Sigmoid colon (tissue), 4 donors: Measurements from ENCODE around the gene NCKAP5.

Source experiments
- EP300 ChIP-seq, 4 donors: sonication (generic); formaldehyde crosslinking; IDR thresholded peaks; one replicate each; pipeline ENCODE4 v1.6.1; 2017; ENCODE audit warnings: antibody characterized with exemption in 4 of 4
- POLR2A ChIP-seq, 2 donors: fragments of 450-650 bp; IDR thresholded peaks; one replicate each; pipeline ENCODE4 v1.6.1; 2016; ENCODE audit warnings: antibody characterized with exemption in 2 of 2, mild to moderate bottlenecking in 2 of 2, moderate library complexity in 2 of 2
- POLR2AphosphoS5 ChIP-seq, 4 donors: sonication (generic); formaldehyde crosslinking; IDR thresholded peaks; one replicate each; pipeline ENCODE4 v1.6.1; 2017; ENCODE audit warnings: antibody characterized with exemption in 4 of 4
- TF ChIP-seq, protein P1 (sequence below), 4 experiments: fragments of 450-650 bp in 3 of 4; fragments of 200-600 bp in 1 of 4; IDR thresholded peaks; one replicate each; pipeline ENCODE4 v1.5.1; 2016 to 2019; ENCODE audit warnings: antibody characterized with exemption in 4 of 4, mild to moderate bottlenecking in 3 of 4, moderate library complexity in 2 of 4

DNA sequence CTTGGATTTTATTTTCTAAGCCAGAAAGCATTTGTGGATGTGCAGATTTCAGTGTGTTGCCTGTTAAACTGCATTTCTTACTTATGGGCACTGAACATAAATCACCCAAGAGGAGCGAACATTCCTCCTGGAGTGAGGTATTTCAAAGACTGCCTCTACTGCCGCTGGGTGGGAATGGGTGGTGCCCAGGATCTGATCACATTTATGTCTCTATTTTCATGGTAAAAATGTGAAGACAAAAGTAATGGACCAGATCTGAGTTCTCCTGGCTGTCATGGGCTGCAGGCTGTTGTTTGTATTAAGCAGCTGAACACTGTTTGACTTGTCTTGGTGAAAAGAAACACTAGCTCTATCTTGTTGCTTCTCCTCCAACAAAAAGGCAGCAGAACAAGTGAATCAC lies 251.7 kb downstream of the NCKAP5 start:
- TF ChIP-seq, protein P1, sequence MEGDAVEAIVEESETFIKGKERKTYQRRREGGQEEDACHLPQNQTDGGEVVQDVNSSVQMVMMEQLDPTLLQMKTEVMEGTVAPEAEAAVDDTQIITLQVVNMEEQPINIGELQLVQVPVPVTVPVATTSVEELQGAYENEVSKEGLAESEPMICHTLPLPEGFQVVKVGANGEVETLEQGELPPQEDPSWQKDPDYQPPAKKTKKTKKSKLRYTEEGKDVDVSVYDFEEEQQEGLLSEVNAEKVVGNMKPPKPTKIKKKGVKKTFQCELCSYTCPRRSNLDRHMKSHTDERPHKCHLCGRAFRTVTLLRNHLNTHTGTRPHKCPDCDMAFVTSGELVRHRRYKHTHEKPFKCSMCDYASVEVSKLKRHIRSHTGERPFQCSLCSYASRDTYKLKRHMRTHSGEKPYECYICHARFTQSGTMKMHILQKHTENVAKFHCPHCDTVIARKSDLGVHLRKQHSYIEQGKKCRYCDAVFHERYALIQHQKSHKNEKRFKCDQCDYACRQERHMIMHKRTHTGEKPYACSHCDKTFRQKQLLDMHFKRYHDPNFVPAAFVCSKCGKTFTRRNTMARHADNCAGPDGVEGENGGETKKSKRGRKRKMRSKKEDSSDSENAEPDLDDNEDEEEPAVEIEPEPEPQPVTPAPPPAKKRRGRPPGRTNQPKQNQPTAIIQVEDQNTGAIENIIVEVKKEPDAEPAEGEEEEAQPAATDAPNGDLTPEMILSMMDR (IDR thresholded peaks at IDR 0.05), result no peak
- no peak for TF ChIP-seq POLR2AphosphoS5 (IDR thresholded peaks at IDR 0.05)
- TF ChIP-seq EP300 (IDR thresholded peaks at IDR 0.05), result no peak
- no peak for TF ChIP-seq POLR2A (IDR thresholded peaks at IDR 0.05)
